HepG2 (cell line): Measurements from ENCODE around the gene RHBDF2. TPM values are rescaled to one million over a fixed set of nuclear protein-coding genes. Genes with fewer than 3 reads are reported as not detected.

Source experiments
- BCL6 ChIP-seq: IDR thresholded peaks from 2 replicates; pipeline ENCODE4 v1.6.1; 2016; ENCODE audit warnings: missing genetic modification reagents, missing compliant biosample characterization
- CHD4 ChIP-seq: fragments of 200-600 bp; sonication (generic); IDR thresholded peaks from 2 replicates; pipeline ENCODE4 v1.7.0; 2017; ENCODE audit warnings: mild to moderate bottlenecking, low read length, borderline replicate concordance
- DMAP1 ChIP-seq: IDR thresholded peaks from 2 replicates; pipeline ENCODE4 v1.6.1; 2016
- FOXO1 ChIP-seq: sonication (generic); formaldehyde crosslinking; IDR thresholded peaks from 2 replicates; pipeline ENCODE4 v1.4.0; 2020; ENCODE audit warnings: missing genetic modification reagents
- HIVEP1 ChIP-seq: sonication (generic); formaldehyde crosslinking; IDR thresholded peaks from 2 replicates; pipeline ENCODE4 v1.4.0; 2020; ENCODE audit warnings: mild to moderate bottlenecking, missing genetic modification reagents
- IRF2 ChIP-seq: IDR thresholded peaks from 2 replicates; pipeline ENCODE4 v1.6.1; 2018; ENCODE audit warnings: missing genetic modification reagents, missing compliant biosample characterization
- KLF11 ChIP-seq: IDR thresholded peaks from 2 replicates; pipeline ENCODE4 v1.6.1; 2016; ENCODE audit warnings: missing compliant biosample characterization
- MAFG ChIP-seq: sonication (generic); formaldehyde crosslinking; IDR thresholded peaks from 2 replicates; pipeline ENCODE4 v1.5.1; 2020; ENCODE audit warnings: mild to moderate bottlenecking, missing genetic modification reagents
- PAWR ChIP-seq: sonication (generic); formaldehyde crosslinking; IDR thresholded peaks from 2 replicates; pipeline ENCODE4 v1.4.0; 2020; ENCODE audit warnings: missing genetic modification reagents, mild to moderate bottlenecking, borderline replicate concordance
- RFXAP ChIP-seq: sonication (generic); formaldehyde crosslinking; IDR thresholded peaks from 2 replicates; pipeline ENCODE4 v1.4.0; 2020; ENCODE audit warnings: missing genetic modification reagents, borderline replicate concordance
- SIN3B ChIP-seq: fragments of 150-350 bp; IDR thresholded peaks from 2 replicates; pipeline ENCODE4 v1.6.1; 2014; ENCODE audit warnings: low read length
- SMARCC2 ChIP-seq: fragments of 450-650 bp; IDR thresholded peaks from 2 replicates; pipeline ENCODE4 v1.6.1; 2017; ENCODE audit warnings: antibody characterized with exemption, mild to moderate bottlenecking
- ZNF12 ChIP-seq: sonication (generic); formaldehyde crosslinking; IDR thresholded peaks from 2 replicates; pipeline ENCODE4 v1.5.0; 2020; ENCODE audit warnings: missing genetic modification reagents
- ZNF180 ChIP-seq: sonication (generic); formaldehyde crosslinking; IDR thresholded peaks from 2 replicates; pipeline ENCODE4 v1.4.0; 2020; ENCODE audit warnings: low read depth, missing genetic modification reagents, borderline replicate concordance
- ZNF24 ChIP-seq: fragments of 450-650 bp; IDR thresholded peaks from 2 replicates; pipeline ENCODE4 v1.6.1; 2017; ENCODE audit warnings: antibody characterized with exemption, mild to moderate bottlenecking
- ZNF274 ChIP-seq: sonication (generic); formaldehyde crosslinking; IDR thresholded peaks from 2 replicates; pipeline ENCODE4 v1.5.1; 2020; ENCODE audit warnings: mild to moderate bottlenecking, missing genetic modification reagents
- ZNF337 ChIP-seq: sonication (generic); formaldehyde crosslinking; IDR thresholded peaks from 2 replicates; pipeline ENCODE4 v1.5.1; 2020; ENCODE audit warnings: missing genetic modification reagents, low read depth, mild to moderate bottlenecking, borderline replicate concordance
- ZNF33B ChIP-seq: sonication (generic); formaldehyde crosslinking; IDR thresholded peaks from 2 replicates; pipeline ENCODE4 v1.5.1; 2020; ENCODE audit warnings: mild to moderate bottlenecking, missing genetic modification reagents
- ZNF501 ChIP-seq: sonication (generic); formaldehyde crosslinking; IDR thresholded peaks from 2 replicates; pipeline ENCODE4 v1.5.1; 2020; ENCODE audit warnings: mild to moderate bottlenecking, moderate library complexity, missing genetic modification reagents
- ZNF549 ChIP-seq: sonication (generic); formaldehyde crosslinking; IDR thresholded peaks from 2 replicates; pipeline ENCODE4 v1.5.0; 2020; ENCODE audit warnings: missing genetic modification reagents
- ZNF558 ChIP-seq: sonication (generic); formaldehyde crosslinking; IDR thresholded peaks from 2 replicates; pipeline ENCODE4 v1.9.0; 2022; ENCODE audit warnings: mild to moderate bottlenecking, missing genetic modification reagents, borderline replicate concordance
- ZNF766 ChIP-seq: sonication (generic); formaldehyde crosslinking; IDR thresholded peaks from 2 replicates; pipeline ENCODE4 v1.5.0; 2020; ENCODE audit warnings: missing genetic modification reagents, borderline replicate concordance
- ZNF780A ChIP-seq: sonication (generic); formaldehyde crosslinking; IDR thresholded peaks from 2 replicates; pipeline ENCODE4 v1.8.0; 2022; ENCODE audit warnings: mild to moderate bottlenecking, missing genetic modification reagents, moderate library complexity
- polyA plus RNA-seq, 8 experiments: library from polyadenylated mRNA; depleted of rRNA in 3 of 8; stranded (reverse) in 7 of 8; unstranded in 1 of 8; fragments of >200 nt; fragmentation: Illumina TruSeq in 4 of 8; extraction: Trizol in 4 of 8; gene quantifications; 2 replicates each; pipeline versions ENCODE4 v1.2.1 to v1.2.3, GENCODE V29; 2011 to 2016; ENCODE audit warnings: low read depth in 4 of 8, missing spikeins in 1 of 8, mixed read lengths in 1 of 8; ENCODE audit not compliant: insufficient read depth in 1 of 8
- total RNA-seq, 5 experiments: library from RNA; depleted of rRNA; stranded (reverse); fragments of >200 nt; fragmentation: Illumina TruSeq; extraction: Trizol; gene quantifications; 2 replicates each; pipeline ENCODE4 v1.2.3, GENCODE V29; 2016; ENCODE audit warnings: low read depth in 1 of 5
- TF ChIP-seq, protein P1 (sequence below): conservative IDR thresholded peaks from 2 replicates; pipeline ENCODE4 v1.6.1; 2018; ENCODE audit warnings: missing genetic modification reagents
- TF ChIP-seq, protein P2 (sequence below): sonication (generic); formaldehyde crosslinking; IDR thresholded peaks from 2 replicates; pipeline ENCODE4 v1.4.0; 2020; ENCODE audit warnings: missing genetic modification reagents, borderline replicate concordance
- TF ChIP-seq, protein P3 (sequence below): sonication (generic); formaldehyde crosslinking; IDR thresholded peaks from 2 replicates; pipeline ENCODE4 v1.5.1; 2020; ENCODE audit warnings: missing genetic modification reagents, mild to moderate bottlenecking, borderline replicate concordance
- TF ChIP-seq, protein P4 (sequence below): sonication (generic); formaldehyde crosslinking; IDR thresholded peaks from 2 replicates; pipeline ENCODE4 v1.8.1; 2023; ENCODE audit warnings: missing genetic modification reagents, inconsistent platforms, borderline replicate concordance

RHBDF2 gene
- total and polyA plus RNA-seq, 2 of the 13 experiments (the other 11 are each of a cell fraction or from before 2014, with no cell fraction given): 7.8 to 24.2 TPM

DNA sequence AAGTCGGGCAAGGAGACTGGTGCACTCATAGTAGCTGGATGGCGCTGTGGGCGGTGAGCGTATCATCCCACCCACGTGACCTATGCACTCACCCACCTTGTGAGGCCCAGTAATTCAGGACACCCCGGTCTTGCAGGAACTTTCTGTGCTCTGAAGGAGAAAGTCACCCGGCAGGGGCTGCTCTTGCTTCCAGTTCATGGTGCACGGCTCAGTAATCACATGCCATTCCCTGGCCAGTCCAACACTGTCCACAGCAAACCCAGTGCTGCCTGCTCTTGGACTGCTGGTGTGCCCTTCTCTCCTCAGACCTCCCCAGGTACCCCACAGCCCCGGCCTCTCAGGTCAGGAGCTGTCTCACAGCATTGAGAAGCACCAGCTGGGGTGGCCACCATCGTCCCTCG lies 16.4 kb upstream of the RHBDF2 start (continued):
- no peak for TF ChIP-seq CHD4
- TF ChIP-seq, protein P1, sequence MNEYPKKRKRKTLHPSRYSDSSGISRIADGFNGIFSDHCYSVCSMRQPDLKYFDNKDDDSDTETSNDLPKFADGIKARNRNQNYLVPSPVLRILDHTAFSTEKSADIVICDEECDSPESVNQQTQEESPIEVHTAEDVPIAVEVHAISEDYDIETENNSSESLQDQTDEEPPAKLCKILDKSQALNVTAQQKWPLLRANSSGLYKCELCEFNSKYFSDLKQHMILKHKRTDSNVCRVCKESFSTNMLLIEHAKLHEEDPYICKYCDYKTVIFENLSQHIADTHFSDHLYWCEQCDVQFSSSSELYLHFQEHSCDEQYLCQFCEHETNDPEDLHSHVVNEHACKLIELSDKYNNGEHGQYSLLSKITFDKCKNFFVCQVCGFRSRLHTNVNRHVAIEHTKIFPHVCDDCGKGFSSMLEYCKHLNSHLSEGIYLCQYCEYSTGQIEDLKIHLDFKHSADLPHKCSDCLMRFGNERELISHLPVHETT: no peak
- no peak for TF ChIP-seq ZNF780A (CRISPR knock-in tag)
- no peak for TF ChIP-seq ZNF558 (CRISPR knock-in tag)
- no peak for TF ChIP-seq SMARCC2
- TF ChIP-seq KLF11 (CRISPR knock-in tag): no peak
- TF ChIP-seq MAFG (CRISPR knock-in tag): no peak
- TF ChIP-seq PAWR (CRISPR knock-in tag): no peak
- no peak for TF ChIP-seq DMAP1 (CRISPR knock-in tag)
- no peak for TF ChIP-seq IRF2 (CRISPR knock-in tag)
- peak; percentile 43; the same call in 1 of the 2 replicates for TF ChIP-seq ZNF501 (CRISPR knock-in tag)
- TF ChIP-seq FOXO1 (CRISPR knock-in tag): no peak
- 0 out of 2 replicates have a peak, but pooled peaks have one; percentile 16 for TF ChIP-seq ZNF274 (CRISPR knock-in tag)
- TF ChIP-seq HIVEP1 (CRISPR knock-in tag): no peak
- no peak for TF ChIP-seq ZNF24
- no peak for TF ChIP-seq BCL6 (CRISPR knock-in tag)
- TF ChIP-seq, protein P2, sequence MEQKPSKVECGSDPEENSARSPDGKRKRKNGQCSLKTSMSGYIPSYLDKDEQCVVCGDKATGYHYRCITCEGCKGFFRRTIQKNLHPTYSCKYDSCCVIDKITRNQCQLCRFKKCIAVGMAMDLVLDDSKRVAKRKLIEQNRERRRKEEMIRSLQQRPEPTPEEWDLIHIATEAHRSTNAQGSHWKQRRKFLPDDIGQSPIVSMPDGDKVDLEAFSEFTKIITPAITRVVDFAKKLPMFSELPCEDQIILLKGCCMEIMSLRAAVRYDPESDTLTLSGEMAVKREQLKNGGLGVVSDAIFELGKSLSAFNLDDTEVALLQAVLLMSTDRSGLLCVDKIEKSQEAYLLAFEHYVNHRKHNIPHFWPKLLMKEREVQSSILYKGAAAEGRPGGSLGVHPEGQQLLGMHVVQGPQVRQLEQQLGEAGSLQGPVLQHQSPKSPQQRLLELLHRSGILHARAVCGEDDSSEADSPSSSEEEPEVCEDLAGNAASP (CRISPR knock-in tag): no peak
- no peak for TF ChIP-seq ZNF33B (CRISPR knock-in tag)
- TF ChIP-seq ZNF337 (CRISPR knock-in tag): no peak
- TF ChIP-seq ZNF12 (CRISPR knock-in tag): no peak
- no peak for TF ChIP-seq ZNF180
- TF ChIP-seq, protein P3, sequence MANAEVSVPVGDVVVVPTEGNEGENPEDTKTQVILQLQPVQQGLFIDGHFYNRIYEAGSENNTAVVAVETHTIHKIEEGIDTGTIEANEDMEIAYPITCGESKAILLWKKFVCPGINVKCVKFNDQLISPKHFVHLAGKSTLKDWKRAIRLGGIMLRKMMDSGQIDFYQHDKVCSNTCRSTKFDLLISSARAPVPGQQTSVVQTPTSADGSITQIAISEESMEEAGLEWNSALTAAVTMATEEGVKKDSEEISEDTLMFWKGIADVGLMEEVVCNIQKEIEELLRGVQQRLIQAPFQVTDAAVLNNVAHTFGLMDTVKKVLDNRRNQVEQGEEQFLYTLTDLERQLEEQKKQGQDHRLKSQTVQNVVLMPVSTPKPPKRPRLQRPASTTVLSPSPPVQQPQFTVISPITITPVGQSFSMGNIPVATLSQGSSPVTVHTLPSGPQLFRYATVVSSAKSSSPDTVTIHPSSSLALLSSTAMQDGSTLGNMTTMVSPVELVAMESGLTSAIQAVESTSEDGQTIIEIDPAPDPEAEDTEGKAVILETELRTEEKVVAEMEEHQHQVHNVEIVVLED (CRISPR knock-in tag): no peak
- TF ChIP-seq ZNF766: no peak
- TF ChIP-seq RFXAP (CRISPR knock-in tag): no peak
- no peak for TF ChIP-seq SIN3B
- no peak for TF ChIP-seq ZNF549 (CRISPR knock-in tag)
- TF ChIP-seq, protein P4, sequence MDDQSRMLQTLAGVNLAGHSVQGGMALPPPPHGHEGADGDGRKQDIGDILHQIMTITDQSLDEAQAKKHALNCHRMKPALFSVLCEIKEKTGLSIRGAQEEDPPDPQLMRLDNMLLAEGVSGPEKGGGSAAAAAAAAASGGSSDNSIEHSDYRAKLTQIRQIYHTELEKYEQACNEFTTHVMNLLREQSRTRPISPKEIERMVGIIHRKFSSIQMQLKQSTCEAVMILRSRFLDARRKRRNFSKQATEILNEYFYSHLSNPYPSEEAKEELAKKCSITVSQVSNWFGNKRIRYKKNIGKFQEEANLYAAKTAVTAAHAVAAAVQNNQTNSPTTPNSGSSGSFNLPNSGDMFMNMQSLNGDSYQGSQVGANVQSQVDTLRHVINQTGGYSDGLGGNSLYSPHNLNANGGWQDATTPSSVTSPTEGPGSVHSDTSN (CRISPR knock-in tag): no peak
